SK-N-SH (cell line): ENCODE measurements around the gene CNPPD1. TPM values are rescaled to one million over a fixed set of nuclear protein-coding genes. Genes with fewer than 3 reads are reported as not detected.

Experiments used
- CTCF ChIA-PET: fragments of 300-600, 350-600 bp; formaldehyde crosslinking; extraction: SDS; loops from one replicate; lab custom pipeline; 2021; lab: Yijun Ruan, JAX
- POLR2A ChIA-PET: fragments of 350-600 bp; sonication (Branson Sonifier 250); formaldehyde crosslinking; extraction: SDS; loops from one replicate; lab custom pipeline; 2020; ENCODE audit warnings: antibody characterized with exemption, inconsistent platforms; lab: Yijun Ruan, JAX
- DNase-seq: peaks from one replicate; pipeline ENCODE4 v3.0.0; 2012
- H2AFZ ChIP-seq: fragments of 200-600 bp; sonication (generic); 2 replicates; pipeline ENCODE4 v1.8.1; 2016; ENCODE audit warnings: antibody characterized with exemption, mild to moderate bottlenecking, low read depth
- H3F3A ChIP-seq: fragments of 200-600 bp; sonication (generic); replicated peaks from 2 replicates; pipeline ENCODE3; 2016; ENCODE audit warnings: antibody characterized with exemption, mild to moderate bottlenecking; ENCODE audit not compliant: insufficient read depth
- H3K27ac ChIP-seq, 2 experiments: fragments of 200-500 bp in 1 of 2; fragments of 200-600 bp in 1 of 2; sonication (Bioruptor generic) in 1 of 2; sonication (generic), shearing (Covaris generic) in 1 of 2; 2 replicates each; pipeline versions ENCODE4 v1.5.1 to v1.6.1; 2014 to 2016; ENCODE audit warnings: low read depth in 2 of 2, inconsistent platforms in 1 of 2, low read length in 1 of 2, mild to moderate bottlenecking in 1 of 2, mixed read lengths in 1 of 2
- H3K27me3 ChIP-seq: fragments of 200-600 bp; sonication (generic), shearing (Covaris generic); 2 replicates; pipeline ENCODE4 v1.6.1; 2016; ENCODE audit warnings: mixed run types; ENCODE audit not compliant: insufficient read depth
- H3K36me3 ChIP-seq, 2 experiments: fragments of 200-500 bp in 1 of 2; fragments of 200-600 bp in 1 of 2; sonication (Bioruptor generic) in 1 of 2; sonication (generic) in 1 of 2; replicated peaks in 1 of 2; 2 replicates each; pipeline versions ENCODE3 to v1.5.1; 2014 to 2016; ENCODE audit warnings: low read length in 1 of 2, mild to moderate bottlenecking in 1 of 2; ENCODE audit not compliant: insufficient read depth in 2 of 2, control insufficient read depth in 1 of 2
- H3K4me1 ChIP-seq, 2 experiments: fragments of 200-500 bp in 1 of 2; fragments of 200-600 bp in 1 of 2; sonication (Bioruptor generic) in 1 of 2; sonication (generic), shearing (Covaris generic) in 1 of 2; 2 replicates each; pipeline versions ENCODE4 v1.5.1 to v1.6.1; 2014 to 2016; ENCODE audit warnings: low read depth in 1 of 2, low read length in 1 of 2, mixed run types in 1 of 2; ENCODE audit not compliant: insufficient read depth in 2 of 2, control insufficient read depth in 1 of 2
- H3K4me2 ChIP-seq: fragments of 200-600 bp; sonication (generic), shearing (Covaris generic); 2 replicates; pipeline ENCODE4 v1.6.1; 2017; ENCODE audit warnings: mixed run types
- H3K4me3 ChIP-seq, 2 experiments: fragments of 200-500 bp in 1 of 2; fragments of 200-600 bp in 1 of 2; sonication (Bioruptor generic) in 1 of 2; sonication (generic), shearing (Covaris generic) in 1 of 2; 2 replicates each; pipeline versions ENCODE4 v1.5.1 to v1.8.1; 2014 to 2016; ENCODE audit warnings: low read depth in 2 of 2, inconsistent platforms in 1 of 2, low read length in 1 of 2, mild to moderate bottlenecking in 1 of 2, mixed read lengths in 1 of 2, moderate library complexity in 1 of 2
- H3K79me2 ChIP-seq: fragments of 200-600 bp; sonication (generic); 2 replicates; pipeline ENCODE4 v1.8.1; 2017; ENCODE audit warnings: mild to moderate bottlenecking; ENCODE audit not compliant: insufficient read depth
- H3K9ac ChIP-seq: fragments of 200-600 bp; sonication (generic); 2 replicates; pipeline ENCODE4 v1.6.1; 2017; ENCODE audit warnings: mixed run types
- H3K9me2 ChIP-seq: fragments of 200-600 bp; sonication (generic); 2 replicates; pipeline ENCODE4 v1.6.1; 2017; ENCODE audit warnings: mixed run types
- H3K9me3 ChIP-seq: fragments of 200-600 bp; sonication (generic); 2 replicates; pipeline ENCODE4 v1.6.1; 2017; ENCODE audit warnings: mixed run types, mild to moderate bottlenecking, moderate library complexity
- H4K20me1 ChIP-seq: fragments of 200-600 bp; sonication (generic); 2 replicates; pipeline ENCODE4 v1.6.1; 2017; ENCODE audit warnings: mild to moderate bottlenecking, mixed run types; ENCODE audit not compliant: insufficient read depth
- CHD2 ChIP-seq: fragments of 150-350 bp; IDR thresholded peaks from 2 replicates; pipeline ENCODE4 v1.6.1; 2018; ENCODE audit warnings: low read length; ENCODE audit not compliant: partially characterized antibody
- FOSL2 ChIP-seq: IDR thresholded peaks from 2 replicates; pipeline ENCODE4 v1.4.0; 2012; ENCODE audit warnings: low read depth, mild to moderate bottlenecking, moderate library complexity, borderline replicate concordance
- FOXJ3 ChIP-seq: sonication (generic); formaldehyde crosslinking; IDR thresholded peaks from 2 replicates; pipeline ENCODE4 v1.5.1; 2020; ENCODE audit warnings: mild to moderate bottlenecking, missing genetic modification reagents
- MEF2A ChIP-seq: IDR thresholded peaks from 2 replicates; pipeline ENCODE4 v1.4.0; 2012; ENCODE audit warnings: low read depth, borderline replicate concordance
- NFIC ChIP-seq: IDR thresholded peaks from 2 replicates; pipeline ENCODE4 v1.4.0; 2012; ENCODE audit warnings: borderline replicate concordance
- NRF1 ChIP-seq: IDR thresholded peaks from 2 replicates; pipeline ENCODE4 v1.6.1; 2012; ENCODE audit warnings: low read depth, mild to moderate bottlenecking, low read length
- SIN3A ChIP-seq: IDR thresholded peaks from 2 replicates; pipeline ENCODE4 v1.6.1; 2012; ENCODE audit warnings: low read depth, mild to moderate bottlenecking, low read length, moderate library complexity, borderline replicate concordance
- TAF1 ChIP-seq: IDR thresholded peaks from 2 replicates; pipeline ENCODE4 v1.6.1; 2012; ENCODE audit warnings: low read depth, mild to moderate bottlenecking, low read length, moderate library complexity, borderline replicate concordance
- TCF12 ChIP-seq: IDR thresholded peaks from 2 replicates; pipeline ENCODE4 v1.4.0; 2012
- TEAD4 ChIP-seq: IDR thresholded peaks from 2 replicates; pipeline ENCODE4 v1.4.0; 2012; ENCODE audit warnings: mild to moderate bottlenecking, borderline replicate concordance; ENCODE audit not compliant: insufficient read depth
- YY1 ChIP-seq: IDR thresholded peaks from 2 replicates; pipeline ENCODE4 v1.4.0; 2012; ENCODE audit warnings: low read depth, mild to moderate bottlenecking
- WGBS: methylation state at CpG from one replicate; pipeline ENCODE4 v1.1.6; 2017; ENCODE audit warnings: low lambda C conversion rate; 5-methylcytosine and 5-hydroxymethylcytosine counted together
- polyA plus RNA-seq, 3 experiments: library from polyadenylated mRNA; depleted of rRNA; stranded (reverse); fragments of >200 nt; gene quantifications; 2 replicates each; pipeline ENCODE4 v1.2.3, GENCODE V29; 2012
- TF ChIP-seq, protein P1 (sequence below): fragments of 150-350 bp; IDR thresholded peaks from 2 replicates; pipeline ENCODE4 v1.6.1; 2016; ENCODE audit warnings: mild to moderate bottlenecking, low read depth, low read length
- TF ChIP-seq, protein P2 (sequence below): IDR thresholded peaks from 2 replicates; pipeline ENCODE4 v1.4.0; 2012; ENCODE audit warnings: low read depth

The CNPPD1 gene
- polyA plus RNA-seq, 1 of the 3 experiments (the other 2 are of a cell fraction) = 75.9 TPM

DNA sequence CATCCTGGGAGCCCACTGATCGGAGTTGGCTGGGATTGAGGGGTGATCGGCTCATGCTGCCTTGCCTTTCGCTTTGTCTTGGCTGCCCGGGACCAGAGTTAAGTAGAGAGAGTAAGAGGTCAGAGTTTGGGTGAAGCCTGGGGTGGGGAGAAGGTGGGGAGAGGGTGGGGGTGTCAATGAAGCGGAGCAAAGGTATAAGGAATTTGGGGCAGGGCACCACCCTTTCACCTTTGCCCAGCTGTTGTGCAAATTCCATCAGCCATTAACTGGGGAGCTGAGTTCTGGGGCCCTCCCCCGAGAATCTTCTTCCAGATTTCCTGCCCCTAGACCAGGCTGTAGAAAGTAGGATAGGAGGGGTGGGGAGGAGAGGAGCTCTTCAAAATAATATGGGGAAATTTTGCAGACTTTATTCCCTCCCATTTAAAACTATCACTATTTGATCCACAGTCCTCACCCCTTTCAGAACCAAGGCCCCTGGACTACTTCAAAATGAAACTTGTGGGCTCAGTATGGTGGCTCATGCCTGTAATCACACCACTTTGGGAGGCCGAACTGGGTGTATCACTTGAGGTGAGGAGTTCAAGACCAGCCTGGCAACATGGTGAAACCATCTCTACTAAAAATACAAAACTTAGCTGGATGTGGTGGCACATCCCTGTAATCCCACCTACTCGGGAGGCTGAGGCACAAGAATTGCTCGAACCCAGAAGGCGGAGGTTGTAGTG lies 6.6 kb downstream of the CNPPD1 start, which contains the start of gene SLC23A3:
SLC23A3 (minus strand) TSS at position 100 of the 725 bp plus-strand sequence; CDS start at position 55, 45 bp downstream.
- CTCF ChIA-PET = interaction anchor here (0.7 to 8.7 kb wide), 30 partner anchors 10 to 219 kb away, joined by 3 to 104 read pairs (median 6); partner anchors contain the start of genes ABCB6, DNPEP, GLB1L and NHEJ1
- TF ChIP-seq YY1 = no peak
- TF ChIP-seq, protein P1, sequence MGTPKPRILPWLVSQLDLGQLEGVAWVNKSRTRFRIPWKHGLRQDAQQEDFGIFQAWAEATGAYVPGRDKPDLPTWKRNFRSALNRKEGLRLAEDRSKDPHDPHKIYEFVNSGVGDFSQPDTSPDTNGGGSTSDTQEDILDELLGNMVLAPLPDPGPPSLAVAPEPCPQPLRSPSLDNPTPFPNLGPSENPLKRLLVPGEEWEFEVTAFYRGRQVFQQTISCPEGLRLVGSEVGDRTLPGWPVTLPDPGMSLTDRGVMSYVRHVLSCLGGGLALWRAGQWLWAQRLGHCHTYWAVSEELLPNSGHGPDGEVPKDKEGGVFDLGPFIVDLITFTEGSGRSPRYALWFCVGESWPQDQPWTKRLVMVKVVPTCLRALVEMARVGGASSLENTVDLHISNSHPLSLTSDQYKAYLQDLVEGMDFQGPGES = no peak
- no peak for TF ChIP-seq FOSL2
- no peak for TF ChIP-seq NRF1
- no peak for TF ChIP-seq NFIC
- TF ChIP-seq TEAD4 = no peak
- TF ChIP-seq, protein P2, sequence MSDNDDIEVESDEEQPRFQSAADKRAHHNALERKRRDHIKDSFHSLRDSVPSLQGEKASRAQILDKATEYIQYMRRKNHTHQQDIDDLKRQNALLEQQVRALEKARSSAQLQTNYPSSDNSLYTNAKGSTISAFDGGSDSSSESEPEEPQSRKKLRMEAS = no peak
- no peak for TF ChIP-seq FOXJ3 (CRISPR knock-in tag)
- TF ChIP-seq MEF2A = no peak
- no peak for TF ChIP-seq TAF1
- no peak for TF ChIP-seq SIN3A
- TF ChIP-seq CHD2 = no peak

DNA sequence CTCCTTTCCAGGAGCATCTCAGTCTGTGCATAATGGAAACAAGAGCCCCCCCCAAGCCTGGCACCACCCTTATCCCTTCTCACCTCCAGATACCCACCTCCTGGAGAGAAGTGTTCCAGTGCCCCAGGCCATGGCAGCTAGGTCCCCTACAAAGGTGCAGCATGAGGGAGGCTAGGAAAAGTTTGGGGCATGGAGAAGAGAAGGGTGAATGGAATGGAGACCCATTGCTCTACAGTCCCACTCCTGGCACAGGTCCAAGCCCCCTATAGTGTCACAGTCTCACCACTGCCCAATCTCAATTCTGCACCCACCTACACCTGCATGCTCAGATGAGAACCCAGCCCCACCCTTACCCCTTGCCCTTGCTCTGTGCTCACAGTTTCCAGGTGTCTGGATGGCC lies 7.8 kb downstream of the CNPPD1 start:
- CTCF ChIA-PET = interaction anchor here (8.7 kb wide), 1 partner anchor 124 kb away, joined by 87 read pairs; no protein-coding TSS in a partner anchor
- TF ChIP-seq TCF12 = no peak
- TF ChIP-seq, all 33 proteins: peak for 0
- H3K9ac ChIP-seq = no peak overlapping the region

More for the DNA sequence above, 6.6 kb downstream of the CNPPD1 start, which contains the start of gene SLC23A3:
- no peak for DNase-seq
- Histone ChIP-seq H3K4me3 (no peak within 1 kb of the TSS), H3K79me2 (no peaks in the 10 kb centered on the region), H3F3A (peaks cover 7% of the 10 kb centered on the region), H3K27ac (no peak within 1 kb of the TSS), H3K9me2 (no peaks in the 10 kb centered on the region), H3K9me3 (no peaks in the 10 kb centered on the region), H2AFZ (no peak within 1 kb of the TSS), H4K20me1 (no peaks in the 10 kb centered on the region), H3K36me3 (peaks cover 11 to 32% of the 10 kb centered on the region in 2 experiments), H3K27me3 (no peaks in the 10 kb centered on the region), H3K4me2 (no peak within 1 kb of the TSS), H3K9ac (no peak within 1 kb of the TSS), H3K4me1 (no peaks in the 10 kb centered on the region; a peak in 1 of 4 replicates)
- POLR2A ChIA-PET = no interaction called here
- WGBS = 98% methylated on average over 10 of the region's 10 CpGs

More for the DNA sequence above, 7.8 kb downstream of the CNPPD1 start:
- H3K4me2 ChIP-seq = no peak overlapping the region
- no peak for DNase-seq
- no peaks in the 10 kb centered on the region for H3K27me3 ChIP-seq
- H2AFZ ChIP-seq = no peak overlapping the region
- peaks cover 7% of the 10 kb centered on the region for H3F3A ChIP-seq
- POLR2A ChIA-PET = no interaction called here
- no peaks in the 10 kb centered on the region for H3K9me3 ChIP-seq
- no peaks in the 10 kb centered on the region for H3K9me2 ChIP-seq
- no peak overlapping the region for H3K4me3 ChIP-seq
- H3K27ac ChIP-seq = no peak overlapping the region
- H3K36me3 ChIP-seq = peaks cover 3 to 23% of the 10 kb centered on the region in 2 experiments
- no peaks in the 10 kb centered on the region for H3K79me2 ChIP-seq
- H4K20me1 ChIP-seq = no peaks in the 10 kb centered on the region
- H3K4me1 ChIP-seq = no peaks in the 10 kb centered on the region; a peak in 1 of 4 replicates
